GM23338 (cell line): Measurements from ENCODE around the gene RNF19B. TPM values are rescaled to one million over a fixed set of nuclear protein-coding genes. Genes with fewer than 3 reads are reported as not detected.

Experiments
- ATAC-seq: fragments of 200-7000 bp; cut with Tn5 transposase; 3 replicates; pipeline ENCODE4 v1.9.1; 2020
- DNase-seq: peaks from one replicate; pipeline ENCODE4 v3.0.0-alpha.2; 2015; ENCODE audit warnings: low spot score
- H2AFZ ChIP-seq: fragments of 200-600 bp; sonication (generic); 2 replicates; pipeline ENCODE4 v1.8.0; 2016; ENCODE audit warnings: antibody characterized with exemption, mild to moderate bottlenecking, moderate library complexity
- H3F3A ChIP-seq: fragments of 200-600 bp; sonication (generic); replicated peaks from 2 replicates; pipeline ENCODE4 v1.8.0; 2017; ENCODE audit warnings: antibody characterized with exemption, mixed run types, low read depth
- H3K27ac ChIP-seq: fragments of 200-600 bp; sonication (generic); 2 replicates; pipeline ENCODE4 v1.6.1; 2016; ENCODE audit warnings: low read depth
- H3K27me3 ChIP-seq: fragments of 200-600 bp; sonication (generic); 2 replicates; pipeline ENCODE4 v1.8.0; 2016; ENCODE audit warnings: mild to moderate bottlenecking, mixed run types, moderate library complexity; ENCODE audit not compliant: insufficient read depth
- H3K36me3 ChIP-seq: fragments of 200-600 bp; sonication (generic); 2 replicates; pipeline ENCODE4 v1.8.0; 2016; ENCODE audit warnings: mild to moderate bottlenecking; ENCODE audit not compliant: insufficient read depth
- H3K4me1 ChIP-seq: fragments of 200-600 bp; sonication (generic); 2 replicates; pipeline ENCODE4 v1.8.0; 2016; ENCODE audit warnings: mild to moderate bottlenecking, moderate library complexity; ENCODE audit not compliant: insufficient read depth
- H3K4me2 ChIP-seq: fragments of 200-600 bp; sonication (generic); 2 replicates; pipeline ENCODE4 v1.7.1; 2017; ENCODE audit warnings: mixed run types
- H3K4me3 ChIP-seq: fragments of 200-600 bp; sonication (generic); 2 replicates; pipeline ENCODE4 v1.6.1; 2016; ENCODE audit warnings: mixed run types
- H3K79me2 ChIP-seq: fragments of 200-600 bp; sonication (generic); replicated peaks from 2 replicates; pipeline ENCODE4 v1.8.0; 2017; ENCODE audit warnings: mild to moderate bottlenecking; ENCODE audit not compliant: insufficient read depth
- H3K9me2 ChIP-seq: fragments of 200-600 bp; sonication (generic); 2 replicates; pipeline ENCODE4 v1.8.0; 2017; ENCODE audit not compliant: insufficient read depth
- H4K20me1 ChIP-seq: fragments of 200-600 bp; sonication (generic); replicated peaks from 2 replicates; pipeline ENCODE4 v1.8.0; 2017; ENCODE audit warnings: mild to moderate bottlenecking; ENCODE audit not compliant: insufficient read depth
- H3K27ac Mint-ChIP-seq: 2 replicates; pipeline ENCODE4 v1.8.0; 2020; ENCODE audit warnings: inconsistent platforms, mild to moderate bottlenecking, moderate library complexity, mixed read lengths
- H3K27me3 Mint-ChIP-seq: 3 replicates; pipeline ENCODE4 v1.8.0; 2022; ENCODE audit warnings: low read depth, mild to moderate bottlenecking, moderate library complexity, mixed read lengths, inconsistent platforms; ENCODE audit not compliant: insufficient read depth, poor library complexity
- H3K36me3 Mint-ChIP-seq: 3 replicates; pipeline ENCODE4 v1.8.0; 2021; ENCODE audit warnings: low read depth, mild to moderate bottlenecking, inconsistent platforms, moderate library complexity, mixed read lengths
- H3K4me1 Mint-ChIP-seq: 3 replicates; pipeline ENCODE4 v1.8.0; 2020; ENCODE audit warnings: mild to moderate bottlenecking, inconsistent platforms, mixed read lengths
- H3K4me3 Mint-ChIP-seq: 3 replicates; pipeline ENCODE4 v1.8.0; 2021; ENCODE audit warnings: moderate library complexity, mild to moderate bottlenecking, inconsistent platforms, mixed read lengths
- H3K9me3 Mint-ChIP-seq: 3 replicates; pipeline ENCODE4 v1.8.0; 2020; ENCODE audit warnings: moderate library complexity, mild to moderate bottlenecking, inconsistent platforms, mixed read lengths
- CREB1 ChIP-seq: fragments of 250-450 bp; sonication (Bioruptor Pico); IDR thresholded peaks from 2 replicates; pipeline ENCODE4 v1.5.0; 2020; ENCODE audit warnings: low read depth, mild to moderate bottlenecking, moderate library complexity
- CTCF ChIP-seq, 2 experiments: fragments of 200-600 bp in 1 of 2; sonication (generic) in 1 of 2; conservative IDR thresholded peaks; 2 replicates each; pipeline versions ENCODE4 v1.5.1 to v1.6.1; 2016 to 2017; ENCODE audit warnings: antibody characterized with exemption in 2 of 2, low read depth in 2 of 2, mild to moderate bottlenecking in 2 of 2, moderate library complexity in 1 of 2
- ETS1 ChIP-seq: IDR thresholded peaks from 2 replicates; pipeline ENCODE4 v1.6.1; 2016; ENCODE audit warnings: antibody characterized with exemption
- EZH2 ChIP-seq: fragments of 200-600 bp; sonication (generic); IDR thresholded peaks from one replicate; pipeline ENCODE4 v1.8.0; 2017; ENCODE audit warnings: antibody characterized with exemption, mild to moderate bottlenecking, low read depth; ENCODE audit not compliant: unreplicated experiment
- EZH2phosphoT487 ChIP-seq: fragments of 200-600 bp; sonication (generic); IDR thresholded peaks from one replicate; pipeline ENCODE4 v1.8.1; 2018; ENCODE audit warnings: antibody characterized with exemption; ENCODE audit not compliant: unreplicated experiment
- JUNB ChIP-seq: IDR thresholded peaks from one replicate; pipeline ENCODE4 v1.6.1; 2016; ENCODE audit warnings: antibody characterized with exemption; ENCODE audit not compliant: unreplicated experiment
- NANOG ChIP-seq: IDR thresholded peaks from 2 replicates; pipeline ENCODE4 v1.6.1; 2016; ENCODE audit warnings: antibody characterized with exemption, borderline replicate concordance
- POLR2AphosphoS5 ChIP-seq: IDR thresholded peaks from 2 replicates; pipeline ENCODE4 v1.6.1; 2016; ENCODE audit warnings: antibody characterized with exemption, low read depth
- REST ChIP-seq: IDR thresholded peaks from one replicate; pipeline ENCODE4 v1.6.1; 2018; ENCODE audit warnings: antibody characterized with exemption; ENCODE audit not compliant: unreplicated experiment
- STAT1 ChIP-seq: IDR thresholded peaks from one replicate; pipeline ENCODE4 v1.6.1; 2016; ENCODE audit warnings: antibody characterized with exemption; ENCODE audit not compliant: unreplicated experiment
- ZNF114 ChIP-seq: fragments of 250-450 bp; sonication (Bioruptor Pico); IDR thresholded peaks from 2 replicates; pipeline ENCODE4 v1.5.0; 2020; ENCODE audit warnings: mild to moderate bottlenecking, moderate library complexity
- ZNF331 ChIP-seq: fragments of 250-450 bp; sonication (Bioruptor Pico); IDR thresholded peaks from 2 replicates; pipeline ENCODE4 v1.5.0; 2020; ENCODE audit warnings: low read depth, mild to moderate bottlenecking, moderate library complexity
- ZNF462 ChIP-seq: fragments of 250-450 bp; sonication (Bioruptor Pico); IDR thresholded peaks from 2 replicates; pipeline ENCODE4 v1.5.0; 2020; ENCODE audit warnings: mild to moderate bottlenecking, moderate library complexity
- polyA plus RNA-seq: library from polyadenylated mRNA; unstranded; fragments of >200 nt; fragmentation: Nextera tagmentation; extraction: Ambion mirVana; gene quantifications from 2 replicates; pipeline ENCODE4 v1.2.1, GENCODE V29; 2016
- total RNA-seq: library from RNA; depleted of rRNA; stranded (reverse); fragments of >200 nt; shearing (Covaris generic); gene quantifications from 2 replicates; pipeline ENCODE4 v1.2.3, GENCODE V29; 2014

Gene RNF19B
- total and polyA plus RNA-seq, 2 experiments from 2014 or later = 2.9 to 11.9 TPM

- Mint-ChIP-seq H3K4me1 (peaks cover 22% of the 10 kb centered on the region), H3K9me3 (no peaks in the 10 kb centered on the region), H3K27ac (no peak overlapping the region), H3K4me3 (no peak overlapping the region), H3K36me3 (no peaks in the 10 kb centered on the region), H3K27me3 (peaks cover 19% of the 10 kb centered on the region)
- no peak overlapping the region for H3K27ac ChIP-seq
- DNase-seq = no peak
- no peaks in the 10 kb centered on the region for H3K27me3 ChIP-seq
- H2AFZ ChIP-seq = no peak overlapping the region
- no peak for ATAC-seq
- H4K20me1 ChIP-seq = no peaks in the 10 kb centered on the region
- H3K79me2 ChIP-seq = no peaks in the 10 kb centered on the region
- H3K36me3 ChIP-seq = no peaks in the 10 kb centered on the region
- TF ChIP-seq ZNF462 (CRISPR knock-in tag) (no peak), CTCF (conservative IDR thresholded peaks at IDR 0.05; ENCODE audit: low read depth in 2 of 2) (no peak), STAT1 (no peak), ZNF114 (no peak), NANOG (no peak), POLR2AphosphoS5 (no peak), EZH2phosphoT487 (no peak), REST (no peak), ZNF331 (CRISPR knock-in tag) (no peak), JUNB (no peak), CREB1 (no peak), ETS1 (no peak), EZH2 (no peak)
- no peak overlapping the region for H3K4me3 ChIP-seq
- H3F3A ChIP-seq = no peaks in the 10 kb centered on the region
- H3K9me2 ChIP-seq = no peaks in the 10 kb centered on the region
- peaks cover 7% of the 10 kb centered on the region; the same call in 1 of the 2 replicates for H3K4me1 ChIP-seq
- H3K4me2 ChIP-seq = no peak overlapping the region
These were observed 26.8 kb upstream of the RNF19B start for GRCh38 chr1:32991386-32991785.
